RCC 7860 (cell line): ENCODE measurements around the gene PPP1R26.
"Not testable (repeated sequence)": the region's sequence is repeated elsewhere in the genome, so short reads cannot be mapped to it uniquely, and the experiment has no call there.

ENCODE experiments used
- DNase-seq: peaks from one replicate; pipeline ENCODE4 v3.0.0-alpha.2; 2015; ENCODE audit warnings: low spot score
- FAIRE-seq: peaks from 2 replicates; lab custom pipeline; 2012; peaks lifted over from hg19 to GRCh38; lab: Jason Lieb, UNC

Gene PPP1R26

GRCh38 chr9:135479469-135480052 lies at the start of gene PPP1R26:
PPP1R26 (plus strand) TSS chr9:135479782; CDS start chr9:135484511, 4,729 bp downstream.
- FAIRE-seq: no peak
- no peak for DNase-seq

- FAIRE-seq: no peak
- no peak for DNase-seq
Measured at GRCh38 chr9:135437259-135437658, 42.3 kb upstream of the PPP1R26 start.

GRCh38 chr9:135437696-135438095 lies 41.9 kb upstream of the PPP1R26 start:
- not testable (repeated sequence) for DNase-seq, FAIRE-seq

GRCh38 chr9:135438581-135439232 lies 40.9 kb upstream of the PPP1R26 start:
- not testable (repeated sequence) for DNase-seq, FAIRE-seq

- FAIRE-seq, DNase-seq: not testable (repeated sequence)
Measured at GRCh38 chr9:135439514-135439913, 40.1 kb upstream of the PPP1R26 start.

GRCh38 chr9:135439916-135440315 lies 39.7 kb upstream of the PPP1R26 start:
- no peak for FAIRE-seq
- DNase-seq: no peak

GRCh38 chr9:135440620-135441019 lies 39.0 kb upstream of the PPP1R26 start:
- FAIRE-seq (no peak), DNase-seq (no peak)

GRCh38 chr9:135441105-135442071 lies 38.2 kb upstream of the PPP1R26 start:
- DNase-seq, FAIRE-seq: not testable (repeated sequence)

GRCh38 chr9:135442075-135442474 lies 37.5 kb upstream of the PPP1R26 start:
- DNase-seq (no peak), FAIRE-seq (no peak)

GRCh38 chr9:135443797-135444425 lies 35.7 kb upstream of the PPP1R26 start:
- DNase-seq: no peak
- no peak for FAIRE-seq

GRCh38 chr9:135447126-135447525 lies 32.5 kb upstream of the PPP1R26 start:
- FAIRE-seq: no peak
- no peak for DNase-seq

GRCh38 chr9:135448663-135449100 lies 30.9 kb upstream of the PPP1R26 start:
- FAIRE-seq (no peak), DNase-seq (no peak)

- not testable (repeated sequence) for DNase-seq, FAIRE-seq
Measured at GRCh38 chr9:135449532-135449931, 30.1 kb upstream of the PPP1R26 start.

GRCh38 chr9:135450956-135451355 lies 28.6 kb upstream of the PPP1R26 start:
- DNase-seq (no peak), FAIRE-seq (no peak)

GRCh38 chr9:135451909-135452308 lies 27.7 kb upstream of the PPP1R26 start:
- DNase-seq, FAIRE-seq: not testable (repeated sequence)

GRCh38 chr9:135454737-135455136 lies 24.8 kb upstream of the PPP1R26 start:
- FAIRE-seq: no peak
- no peak for DNase-seq

- no peak for DNase-seq
- FAIRE-seq: no peak
Measured at GRCh38 chr9:135455401-135456030, 24.1 kb upstream of the PPP1R26 start.

- DNase-seq (no peak), FAIRE-seq (no peak)
Measured at GRCh38 chr9:135456436-135457104, 23.0 kb upstream of the PPP1R26 start.

- FAIRE-seq, DNase-seq: not testable (repeated sequence)
Measured at GRCh38 chr9:135458478-135458877, 21.1 kb upstream of the PPP1R26 start.

- DNase-seq: no peak
- no peak for FAIRE-seq
Measured at GRCh38 chr9:135461936-135462335, 17.6 kb upstream of the PPP1R26 start.
